Iris pigment epithelial cell (primary cell): ENCODE results near the gene DEGS2.

Experiments used
- DNase-seq: peaks from one replicate; pipeline ENCODE4 v3.0.0-alpha.2; 2011; ENCODE audit warnings: low read depth

Gene DEGS2

DNA sequence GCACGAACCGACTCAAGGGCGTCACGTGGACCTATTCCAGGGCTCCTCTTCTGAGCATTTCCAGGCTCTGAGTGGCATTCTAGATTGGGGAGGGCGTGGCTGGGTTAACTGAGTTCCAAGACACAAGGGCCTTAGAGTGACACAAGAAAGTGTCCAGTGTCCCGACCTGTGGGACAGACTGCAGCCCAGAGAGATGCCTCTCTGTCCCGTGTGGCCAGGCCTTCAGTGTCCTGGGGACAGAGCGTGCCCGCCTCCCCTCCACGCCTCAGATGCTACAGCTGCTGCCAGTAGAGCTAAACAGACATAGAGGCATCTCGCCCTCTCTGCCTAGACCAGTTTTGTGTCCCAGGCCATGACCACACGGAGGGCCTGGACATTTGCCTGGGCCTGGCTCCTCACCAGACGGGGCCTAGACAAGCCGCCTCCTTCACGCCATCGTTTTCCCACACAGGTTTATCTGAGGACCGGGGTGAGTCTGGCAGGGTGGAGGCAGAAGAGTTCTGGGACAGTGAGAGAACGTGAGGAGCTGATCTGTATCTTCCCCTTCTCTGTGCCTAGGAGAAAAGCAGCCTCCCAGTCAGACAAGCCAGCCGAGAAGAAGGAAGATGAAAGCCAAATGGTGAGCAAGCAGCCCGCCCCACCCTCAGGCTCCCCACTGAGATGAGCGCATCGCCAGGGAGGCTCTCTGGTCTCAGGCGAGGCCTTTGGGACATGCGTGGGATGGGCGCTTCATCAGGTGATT lies 27.1 kb downstream of the DEGS2 start:
- DNase-seq: no peak

DNA sequence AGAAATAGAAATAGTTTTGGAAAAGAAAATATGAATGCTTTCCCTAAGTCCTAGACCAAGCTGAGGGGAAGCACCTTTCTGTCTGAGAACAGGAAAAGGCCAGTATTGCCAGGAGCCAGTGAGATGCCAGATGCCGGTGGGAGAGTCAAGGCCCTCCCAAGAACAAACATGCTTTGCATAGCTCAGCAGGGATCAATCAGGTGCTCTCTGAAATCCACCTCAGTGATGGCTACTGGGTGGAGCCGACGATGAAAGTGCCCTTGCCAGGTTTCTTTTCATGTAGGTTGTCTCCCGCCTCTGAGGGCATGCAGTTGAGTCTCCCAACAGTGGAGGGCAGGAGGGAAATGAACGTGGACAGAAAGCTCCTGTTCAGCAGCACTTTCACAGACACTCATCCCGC lies 28.3 kb downstream of the DEGS2 start:
- no peak for DNase-seq

DNA sequence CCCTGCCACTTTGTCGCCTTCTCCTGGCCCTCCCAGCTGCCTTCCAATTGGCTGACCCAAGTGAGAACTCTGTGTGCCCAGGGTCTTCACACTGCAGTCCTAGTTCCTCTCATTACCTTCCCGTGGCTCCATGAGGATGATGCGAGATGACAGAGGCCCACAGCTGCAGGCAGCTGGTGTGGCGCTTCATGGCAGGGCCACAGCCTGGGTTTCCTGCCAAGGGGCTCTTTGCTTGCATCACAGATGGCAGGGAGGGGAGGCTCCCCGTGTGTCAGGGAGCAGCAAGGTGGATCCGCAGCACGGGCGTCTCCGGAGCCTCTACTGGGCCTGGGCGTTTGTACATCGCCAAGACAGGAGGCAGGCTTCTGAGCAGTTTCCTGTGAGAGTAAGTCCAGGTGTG lies 28.9 kb downstream of the DEGS2 start:
- no peak for DNase-seq

DNA sequence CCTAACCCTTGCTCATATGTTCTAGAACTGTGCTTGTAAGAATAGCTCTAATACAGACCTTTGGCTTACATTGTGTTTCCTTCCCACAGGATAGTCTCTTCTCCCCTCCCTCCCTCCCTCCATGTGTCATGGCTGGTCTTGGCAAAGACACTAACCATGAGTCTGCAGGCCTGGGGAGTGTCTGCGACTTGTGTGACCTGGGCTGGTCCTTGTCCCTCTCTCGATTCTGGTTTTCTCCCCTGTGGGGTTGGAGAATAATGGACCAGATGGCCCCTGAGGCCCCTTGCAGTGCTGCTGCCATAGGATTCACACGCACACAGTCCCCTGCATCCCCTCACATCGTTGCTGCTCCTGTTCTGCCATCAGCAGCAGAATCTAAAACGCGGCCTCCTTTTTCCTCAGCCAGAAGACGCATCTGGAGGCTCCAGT lies 30.3 kb downstream of the DEGS2 start:
- DNase-seq: no peak

DNA sequence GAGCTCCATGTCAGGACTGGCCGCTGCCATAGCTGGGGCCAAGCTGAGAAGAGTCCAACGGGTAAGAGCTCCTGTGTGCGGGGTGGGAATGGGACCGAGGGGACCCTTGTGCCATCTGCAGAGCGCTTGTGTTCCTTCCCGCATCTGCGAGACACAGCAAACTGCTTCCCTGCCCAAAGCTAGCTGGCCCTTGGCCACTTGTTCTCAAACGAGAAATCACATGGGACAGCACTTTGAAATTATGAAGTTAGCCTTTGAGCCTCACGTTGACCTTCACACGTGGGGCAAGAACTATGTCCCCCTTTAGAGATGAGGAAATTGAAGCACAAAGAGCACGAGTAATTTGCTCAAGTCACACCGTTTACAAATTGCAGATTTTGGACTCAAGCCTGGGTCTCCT lies 30.8 kb downstream of the DEGS2 start:
- DNase-seq: no peak

DNA sequence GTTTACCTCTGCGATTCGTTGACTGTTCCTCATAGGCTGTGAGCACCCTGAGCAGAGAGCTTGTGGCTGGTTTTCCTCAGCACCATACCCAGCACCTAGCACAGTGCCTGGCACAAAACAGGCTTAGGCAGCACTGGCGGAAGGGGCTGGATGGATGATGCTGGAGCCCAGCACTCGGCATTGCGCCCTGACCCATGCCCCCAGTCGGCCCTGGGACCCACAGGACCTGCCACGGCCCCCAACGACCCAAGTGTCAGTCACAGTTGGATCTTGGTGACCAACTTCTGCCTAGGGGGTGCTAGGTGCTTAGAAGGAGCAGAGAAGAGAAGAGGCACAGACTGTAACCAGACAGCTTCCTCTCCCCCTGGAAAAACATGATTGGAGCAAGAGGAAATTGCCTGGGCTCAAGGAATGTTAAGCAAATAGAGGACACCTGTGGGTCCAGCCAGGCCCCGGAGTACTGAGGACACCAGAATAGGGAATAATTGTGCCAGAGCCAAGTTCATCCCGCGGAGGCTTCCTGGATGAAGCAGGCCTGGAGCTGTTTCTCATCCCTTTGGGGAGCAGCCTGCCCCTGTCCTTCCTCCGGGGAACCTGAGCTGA lies 31.5 kb downstream of the DEGS2 start:
- DNase-seq: no peak

DNA sequence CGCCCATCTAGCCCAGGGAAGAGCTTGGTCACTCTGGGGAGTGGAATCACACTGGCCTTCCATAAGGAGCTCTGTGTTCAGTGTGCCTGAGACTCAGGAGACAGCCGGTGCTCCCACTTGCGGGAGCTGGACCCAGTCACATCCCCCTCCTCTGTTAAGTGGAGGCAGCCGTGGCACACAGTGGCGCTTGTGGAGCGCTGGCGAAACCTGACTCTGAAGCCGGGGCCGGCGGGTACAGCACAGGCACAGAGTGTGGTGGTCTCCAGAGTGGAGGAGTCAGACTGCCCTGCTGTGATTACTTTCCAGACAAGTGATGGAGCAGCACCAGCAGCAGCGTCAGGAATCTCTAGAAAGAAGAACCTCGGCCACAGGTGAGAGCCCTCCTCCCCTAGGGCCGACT lies 33.0 kb downstream of the DEGS2 start:
- DNase-seq: no peak

DNA sequence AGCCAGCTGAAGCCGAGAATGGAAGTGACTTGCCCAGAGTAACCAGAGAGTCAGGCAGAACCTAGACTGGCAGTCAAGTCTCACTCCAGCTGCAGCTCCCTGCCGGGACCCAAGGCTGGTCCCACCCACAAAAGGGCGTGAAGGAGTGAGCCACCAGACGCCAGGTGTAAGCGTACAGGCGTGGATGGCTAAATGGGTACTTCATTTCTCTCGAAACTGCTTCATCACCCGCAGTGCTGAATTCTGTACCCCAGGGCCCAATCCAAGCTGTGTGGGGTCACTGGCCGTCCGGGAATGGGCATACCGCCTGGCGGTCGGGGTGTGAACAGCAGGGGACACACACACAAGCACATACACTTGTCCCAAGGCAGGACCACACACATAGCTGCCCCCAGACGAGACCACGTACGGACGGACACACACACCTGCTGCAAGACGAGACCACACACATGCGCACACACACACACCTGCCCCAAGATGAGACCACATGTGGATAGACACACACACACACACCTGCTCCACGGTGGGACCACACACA lies 34.8 kb downstream of the DEGS2 start:
- no peak for DNase-seq

DNA sequence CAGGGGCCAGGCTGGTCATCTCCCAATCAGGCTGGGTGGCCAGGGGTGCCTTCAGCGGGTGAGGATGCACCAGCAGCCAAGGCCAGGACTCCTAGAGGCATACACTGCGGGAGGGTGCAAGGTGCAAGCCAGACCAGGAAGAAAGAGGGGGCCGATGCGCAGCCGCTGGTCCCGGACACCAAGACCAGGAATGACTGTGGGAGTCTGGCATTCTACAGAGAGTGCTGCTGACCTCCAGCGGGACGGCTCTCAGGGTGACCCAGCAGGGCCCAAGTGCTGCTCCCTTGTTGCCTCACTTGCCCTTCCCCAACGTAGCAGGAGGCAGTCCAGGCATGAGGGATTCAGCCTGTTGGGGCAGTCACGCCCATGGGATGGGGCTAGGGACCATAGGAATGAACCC lies 35.8 kb downstream of the DEGS2 start:
- no peak for DNase-seq

DNA sequence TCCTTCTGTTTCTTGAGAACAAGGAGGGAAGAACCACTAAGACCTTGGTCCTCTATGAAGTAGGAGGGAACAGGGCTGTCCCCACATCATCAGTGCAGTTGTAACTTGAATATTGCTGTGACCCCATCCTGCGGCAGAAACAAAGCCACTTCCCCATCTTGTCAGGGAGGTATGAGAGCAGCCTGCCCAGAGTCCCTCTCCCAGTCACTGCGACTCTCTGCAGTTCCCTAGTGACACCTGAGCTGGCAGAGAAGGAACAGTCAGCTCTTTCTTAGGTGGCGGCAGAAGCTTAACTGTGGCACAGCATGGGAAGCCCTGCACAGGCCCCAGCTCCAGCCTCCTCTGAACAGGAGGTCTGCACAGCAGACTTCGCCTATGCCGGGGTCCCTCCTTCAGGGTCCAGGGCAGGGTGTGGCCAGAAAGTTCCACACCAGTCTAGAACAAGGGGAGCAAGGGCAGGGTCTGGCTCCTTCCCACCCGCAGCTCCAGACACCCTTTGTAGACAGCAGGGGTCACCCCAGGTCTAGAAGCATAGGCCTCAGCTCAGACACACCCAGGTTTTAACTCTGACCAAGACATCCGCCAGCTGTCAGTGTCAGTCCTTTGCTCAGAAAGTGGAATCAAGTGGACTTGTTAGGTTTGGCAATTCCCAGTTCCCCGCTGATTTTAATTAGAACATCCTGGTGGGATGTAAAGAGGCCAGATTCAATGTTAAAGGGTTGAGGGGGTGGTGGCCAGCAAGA lies 36.8 kb downstream of the DEGS2 start:
- DNase-seq: no peak

DNA sequence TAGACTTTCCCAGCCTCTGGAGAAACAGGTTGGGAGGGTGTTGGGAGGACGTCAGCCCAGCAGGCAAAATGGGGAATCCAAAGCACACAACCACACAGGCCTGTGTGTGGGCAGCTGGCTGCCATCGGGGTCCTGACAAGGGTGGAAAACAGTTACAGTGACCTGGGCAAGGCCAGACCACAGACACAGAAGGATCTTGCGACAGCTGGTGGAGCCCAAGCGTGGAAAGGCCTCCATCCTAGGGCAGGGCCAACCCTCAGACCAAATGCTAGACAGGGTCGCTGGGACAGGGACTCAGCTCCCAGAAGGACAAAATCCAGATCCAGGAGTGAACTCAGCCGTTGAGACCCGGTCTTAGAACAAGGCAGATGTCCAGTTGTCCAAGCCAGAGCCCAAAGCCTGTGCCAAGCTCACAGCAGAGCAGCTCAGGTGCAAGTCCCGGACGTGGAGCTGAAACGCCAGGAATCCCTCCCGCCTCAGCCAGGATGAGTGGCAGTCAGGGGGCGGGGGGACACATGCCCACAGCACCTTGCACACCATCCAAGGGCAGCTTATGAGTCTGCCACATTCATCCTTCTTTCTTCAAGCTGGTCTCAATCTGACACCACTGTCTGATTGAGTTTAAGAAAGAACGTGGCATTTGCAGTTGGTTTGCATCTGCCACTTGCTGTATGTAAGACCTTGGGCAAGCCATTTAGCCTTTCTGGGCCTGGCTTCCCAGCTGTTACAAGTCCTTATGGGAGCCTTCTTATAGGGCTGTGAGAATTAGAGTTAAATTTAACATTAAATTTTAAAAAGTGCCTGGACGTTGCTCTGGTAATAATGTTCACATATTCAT lies 37.6 kb downstream of the DEGS2 start:
- DNase-seq: no peak

DNA sequence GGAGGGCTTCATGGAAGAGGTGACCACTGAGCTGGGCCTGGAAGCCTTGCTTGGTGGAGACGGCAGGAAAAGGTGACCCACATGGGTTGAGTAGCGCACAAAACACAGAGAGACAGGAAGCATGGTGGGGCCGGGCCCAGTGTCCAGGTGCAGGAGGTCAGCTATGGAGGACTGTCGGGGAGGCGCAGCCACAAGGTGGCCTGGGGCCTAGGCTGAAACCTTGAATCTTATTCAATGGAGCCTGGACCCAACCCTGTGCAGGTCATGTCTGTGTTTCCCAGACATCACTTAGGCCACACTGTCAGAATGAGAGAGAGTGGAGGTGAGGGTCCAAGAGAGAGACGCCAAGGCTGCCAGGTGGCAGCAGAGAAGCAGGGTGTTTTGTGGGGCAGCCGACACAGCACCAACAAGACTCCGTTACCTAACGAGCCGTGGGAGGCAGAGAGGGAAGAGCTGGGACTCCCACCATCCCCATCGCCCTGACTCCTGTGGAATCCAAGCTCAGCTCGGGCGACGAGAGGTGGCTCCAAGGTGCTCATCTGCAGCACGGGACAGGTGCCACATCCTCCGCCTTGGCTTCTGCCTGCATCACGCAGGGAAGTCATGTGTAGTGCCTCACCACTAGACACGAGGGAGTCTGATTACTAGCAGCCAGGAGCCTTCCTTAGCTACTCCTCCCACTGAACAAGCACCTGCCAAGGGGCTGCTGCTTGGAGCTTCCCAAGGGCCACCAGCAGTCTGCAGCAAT lies 38.7 kb downstream of the DEGS2 start:
- no peak for DNase-seq

DNA sequence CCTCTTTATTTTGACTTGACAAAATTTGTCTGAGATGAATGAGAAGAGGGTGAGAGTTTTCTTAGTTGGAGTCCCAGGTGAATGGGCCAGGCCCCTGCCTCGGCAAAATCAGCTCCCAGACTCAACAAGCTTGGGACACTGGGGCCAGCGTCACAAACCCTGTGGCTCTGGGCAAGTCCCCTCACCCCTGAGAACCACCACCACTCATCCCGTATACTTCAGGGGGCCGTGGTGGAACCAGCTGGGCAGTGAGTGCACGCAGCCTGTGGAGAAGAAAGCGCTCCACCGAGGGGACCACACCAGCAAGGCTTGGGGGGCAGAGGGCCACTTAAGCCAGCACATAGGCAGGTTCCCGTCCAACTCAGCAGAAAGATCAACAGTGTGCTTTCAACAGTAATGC lies 40.2 kb downstream of the DEGS2 start:
- DNase-seq: no peak

DNA sequence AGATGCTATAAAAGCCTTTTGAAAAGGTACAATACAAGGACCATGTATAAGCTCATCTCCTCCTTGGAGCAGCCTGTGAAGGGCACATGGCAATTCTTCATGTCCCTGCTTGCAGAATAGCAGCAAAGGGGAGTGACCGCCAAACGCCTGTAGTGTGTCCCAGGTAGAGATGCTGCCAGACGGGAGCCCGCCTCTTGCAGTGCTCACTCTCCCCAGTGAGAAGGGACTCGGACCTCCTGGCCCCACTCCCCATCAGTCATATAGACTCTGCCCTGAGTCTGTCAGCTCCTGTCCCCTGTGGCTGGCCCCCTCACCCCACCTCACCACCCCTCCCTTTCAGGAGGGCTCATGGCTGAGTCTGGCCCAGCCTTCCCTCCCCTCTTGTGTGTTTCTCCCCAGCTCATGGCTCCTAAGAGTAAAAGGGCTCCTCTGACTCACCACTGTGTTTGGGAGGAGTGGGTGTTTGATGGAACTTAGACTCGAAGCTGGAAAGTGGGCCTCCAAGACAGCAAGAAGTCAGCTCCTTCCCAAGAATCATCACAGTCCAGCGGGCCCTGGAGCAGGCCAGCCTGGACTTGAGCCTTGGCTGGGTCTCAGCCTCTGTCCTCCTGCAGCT lies 40.9 kb downstream of the DEGS2 start:
- DNase-seq: no peak

DNA sequence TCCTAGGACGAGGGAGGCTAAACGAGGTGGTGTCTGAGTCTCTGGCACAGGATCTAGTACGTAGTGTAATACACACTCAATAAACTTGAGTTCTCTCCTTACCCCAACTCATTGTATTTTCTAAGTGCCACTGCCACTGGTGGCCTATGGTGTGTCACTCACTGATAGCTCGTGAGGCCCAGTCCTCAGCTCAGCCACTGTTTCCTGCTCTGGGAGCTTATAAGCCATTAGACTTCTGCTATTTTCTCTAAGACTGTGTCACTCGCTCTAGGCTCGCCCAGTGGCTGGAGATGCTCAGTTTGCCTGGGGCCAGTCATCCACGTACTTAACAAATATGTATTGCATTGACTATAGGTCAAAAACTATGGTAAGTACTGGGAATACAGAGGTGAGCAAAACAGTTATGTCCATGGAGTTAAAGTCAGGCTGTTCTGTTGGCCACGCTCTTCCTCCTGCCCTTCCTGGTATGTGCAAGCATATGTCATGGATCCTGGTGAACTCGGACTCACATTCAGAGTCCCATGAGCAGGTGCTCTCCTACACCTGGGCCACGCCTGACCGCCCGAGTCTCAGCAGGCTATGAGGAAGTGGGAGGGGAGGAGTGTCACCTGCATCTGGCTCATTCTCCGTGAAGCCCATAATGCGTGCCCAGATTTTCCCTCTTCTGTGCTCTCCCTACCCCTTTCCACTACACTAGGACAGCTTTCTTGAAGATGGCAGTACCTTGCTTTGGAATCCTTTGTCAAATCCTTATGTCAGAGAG lies 41.6 kb downstream of the DEGS2 start:
- no peak for DNase-seq

DNA sequence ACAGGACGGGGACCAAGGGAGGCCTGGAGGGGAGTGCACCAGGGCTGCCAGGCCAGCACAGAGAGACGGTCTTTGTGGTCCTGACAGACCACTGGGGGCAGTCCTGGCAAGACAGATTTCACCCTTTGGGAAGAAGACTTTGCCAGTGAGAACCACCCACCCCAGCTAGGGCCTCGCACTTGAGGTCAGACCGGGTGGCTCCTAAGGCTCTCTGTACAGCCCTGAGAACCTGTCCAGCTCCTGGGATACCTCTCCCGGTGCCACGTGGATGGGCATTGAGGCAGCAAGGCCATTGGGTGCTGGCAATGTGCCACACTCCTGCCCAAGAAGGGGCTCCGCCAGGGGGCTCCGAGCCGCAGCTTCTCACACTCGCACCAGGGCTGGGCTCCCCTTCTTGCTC lies 42.4 kb downstream of the DEGS2 start:
- no peak for DNase-seq

DNA sequence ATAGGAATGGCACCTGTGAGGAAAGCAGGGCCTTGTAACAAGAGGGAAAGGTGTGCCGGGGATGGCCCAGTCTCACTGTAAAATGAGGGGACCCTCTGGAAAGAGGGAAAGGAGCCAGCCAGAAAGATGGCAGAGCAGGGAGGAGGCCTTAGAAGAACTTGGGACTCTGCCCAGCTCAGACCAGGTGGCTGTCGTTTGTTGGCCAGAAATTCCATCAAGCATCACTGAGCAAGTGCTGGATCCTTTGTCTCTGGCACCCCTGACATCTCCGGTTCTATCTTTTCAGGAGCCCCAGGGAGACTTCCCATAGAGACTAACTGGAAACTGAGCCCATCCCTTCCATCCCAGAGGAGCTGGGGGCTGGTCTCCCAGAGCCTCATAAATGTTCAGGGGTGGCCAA lies 43.3 kb downstream of the DEGS2 start:
- DNase-seq: no peak

DNA sequence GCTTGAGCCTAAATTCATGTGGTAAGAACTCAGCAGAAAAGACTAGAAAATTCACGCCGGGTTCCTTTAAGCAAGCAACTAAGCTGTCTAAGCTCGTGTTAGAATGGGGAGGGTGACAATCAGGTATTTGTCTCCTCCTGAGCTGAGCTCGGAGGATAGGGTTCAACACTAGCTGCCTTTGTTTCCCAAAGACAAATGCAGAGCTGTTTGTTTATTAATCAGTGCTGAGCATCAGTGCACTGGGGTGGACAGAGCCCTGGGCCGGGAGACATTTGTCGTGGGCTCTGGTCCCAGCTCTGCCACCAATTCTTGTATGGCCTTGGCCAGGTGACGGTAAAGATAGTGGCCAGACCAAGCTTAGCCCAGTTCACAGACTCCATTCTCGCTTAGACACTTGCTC lies 43.7 kb downstream of the DEGS2 start:
- DNase-seq: no peak

DNA sequence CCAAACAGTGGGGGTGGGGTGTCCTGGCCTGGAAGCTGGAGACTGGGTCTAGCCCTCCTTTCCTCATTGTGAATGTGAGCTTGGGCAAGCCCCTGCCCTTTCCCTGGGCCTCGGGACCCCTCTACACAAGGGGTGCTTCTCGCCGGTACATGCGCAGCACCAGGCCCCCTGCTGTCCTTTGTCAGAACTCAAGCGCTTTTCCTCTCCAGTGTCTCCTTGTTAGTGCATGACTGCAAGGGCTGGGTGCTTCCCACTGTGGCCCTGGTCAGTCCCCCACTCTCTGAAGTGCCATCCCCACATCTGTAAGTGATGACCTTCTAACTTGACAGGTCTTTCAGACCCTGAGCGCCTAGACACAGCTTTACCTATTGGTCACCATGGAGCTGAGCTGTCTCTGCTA lies 44.2 kb downstream of the DEGS2 start:
- no peak for DNase-seq

DNA sequence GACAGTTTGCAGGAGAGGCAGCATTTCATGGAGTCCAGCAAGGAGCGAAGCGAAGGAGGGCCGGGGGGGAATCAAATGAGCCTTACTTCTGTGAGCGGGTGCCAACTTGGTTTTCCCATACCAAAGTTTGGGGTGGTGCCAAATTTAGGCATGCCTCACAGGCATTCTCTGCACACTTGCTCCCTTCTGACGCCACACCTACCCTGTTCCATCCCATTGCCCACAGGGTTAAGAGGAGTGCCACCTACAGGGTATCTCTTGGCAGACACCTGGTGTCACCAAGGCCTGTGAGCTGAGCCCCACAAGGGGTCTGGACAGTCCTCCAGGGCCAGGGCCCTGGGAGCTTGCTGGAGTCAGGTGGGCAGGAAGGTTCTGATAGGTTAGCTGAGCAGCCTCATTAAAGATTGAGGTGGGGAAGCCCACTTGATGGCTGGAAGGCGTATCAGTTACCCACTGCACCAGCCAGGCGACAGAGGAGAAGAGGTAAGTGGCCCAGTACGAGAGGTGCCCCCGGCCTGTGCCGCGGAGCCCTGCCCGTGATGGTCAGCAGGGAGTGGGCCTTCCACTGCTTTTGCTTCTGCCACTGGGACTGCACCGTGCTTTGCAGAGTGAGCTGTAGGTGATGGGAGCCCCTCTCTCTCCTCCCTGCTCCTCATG lies 45.2 kb downstream of the DEGS2 start:
- no peak for DNase-seq
